Measurements from ENCODE around the gene MAP4. TPM values are rescaled to one million over a fixed set of nuclear protein-coding genes. Genes with fewer than 3 reads are reported as not detected.
"Not testable (repeated sequence)": the region's sequence is repeated elsewhere in the genome, so short reads cannot be mapped to it uniquely, and the experiment has no call there.

The MAP4 gene
- total RNA-seq, 1 donor from 2014 or later: 67.1 TPM

GRCh38 chr3:48014358-48014757 lies 1.9 kb downstream of the MAP4 start:
- DNase-seq (ENCODE audit: low read depth, low spot score): no peak

- no peak for DNase-seq (ENCODE audit: low read depth, low spot score)
These were observed 2.8 kb downstream of the MAP4 start for GRCh38 chr3:48013288-48013980.

GRCh38 chr3:48012659-48013058 lies 3.6 kb downstream of the MAP4 start:
- DNase-seq (ENCODE audit: low read depth, low spot score): no peak

DNA sequence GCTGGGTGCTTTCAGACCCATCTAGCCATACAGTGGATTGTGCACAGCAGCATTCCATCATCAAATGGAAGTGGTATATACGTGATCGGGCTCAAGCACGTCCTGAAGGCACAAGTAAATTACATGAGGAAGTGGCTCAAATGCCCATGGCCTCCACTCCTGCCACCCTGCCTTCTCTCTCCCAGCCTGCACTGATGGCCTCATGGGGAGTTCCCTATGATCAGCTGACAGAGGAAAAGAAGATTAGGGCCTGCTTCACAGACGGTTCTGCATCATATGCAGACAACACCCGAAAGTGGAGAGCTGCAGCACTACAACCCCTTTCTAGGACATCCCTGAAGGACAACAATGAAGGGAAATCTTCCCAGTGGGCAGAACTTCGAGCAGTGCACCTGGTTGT lies 8.2 kb downstream of the MAP4 start:
- not testable (repeated sequence) for DNase-seq (ENCODE audit: low read depth, low spot score)

DNA sequence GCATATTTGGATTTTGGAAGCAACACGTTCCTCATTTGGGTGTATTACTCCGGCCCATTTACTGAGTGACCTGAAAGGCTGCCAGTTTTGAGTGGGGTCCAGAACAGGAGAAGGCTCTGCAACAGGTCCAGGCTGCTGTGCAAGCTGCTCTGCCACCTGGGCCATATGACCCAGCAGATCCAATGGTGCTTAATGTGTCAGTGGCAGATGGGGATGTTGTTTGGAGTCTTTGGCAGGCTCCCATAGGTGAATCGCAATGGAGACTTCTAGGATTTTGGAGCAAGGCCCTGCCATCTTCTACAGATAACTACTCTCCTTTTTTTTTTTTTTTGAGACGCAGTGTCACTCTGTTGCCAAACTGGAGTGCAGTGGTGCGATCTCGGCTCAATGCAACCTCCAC lies 8.9 kb downstream of the MAP4 start:
- not testable (repeated sequence) for DNase-seq (ENCODE audit: low read depth, low spot score)

DNA sequence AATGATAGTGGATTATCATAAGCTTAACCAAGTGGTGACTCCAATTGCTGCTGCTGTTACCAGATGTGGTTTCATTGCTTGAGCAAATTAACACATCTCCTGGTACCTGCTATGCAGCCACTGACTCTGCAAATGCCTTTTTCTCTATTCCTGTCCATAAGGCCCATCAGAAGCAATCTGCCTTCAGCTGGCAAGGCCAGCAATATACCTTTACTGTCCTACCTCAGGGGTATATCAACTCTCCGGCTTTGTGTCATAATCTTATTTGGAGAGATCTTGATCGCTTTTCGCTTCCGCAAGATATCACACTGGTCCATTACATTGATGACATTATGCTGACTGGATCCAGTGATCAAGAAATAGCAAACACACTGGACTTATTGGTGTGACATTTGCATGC lies 9.4 kb downstream of the MAP4 start:
- DNase-seq (ENCODE audit: low read depth, low spot score): not testable (repeated sequence)

- no peak for DNase-seq (ENCODE audit: low read depth, low spot score)
These were observed 11.5 kb downstream of the MAP4 start for GRCh38 chr3:48004694-48005093.

GRCh38 chr3:48002787-48003186 lies 13.4 kb downstream of the MAP4 start:
- no peak for DNase-seq (ENCODE audit: low read depth, low spot score)

GRCh38 chr3:48001991-48002390 lies 14.2 kb downstream of the MAP4 start:
- no peak for DNase-seq (ENCODE audit: low read depth, low spot score)

DNA sequence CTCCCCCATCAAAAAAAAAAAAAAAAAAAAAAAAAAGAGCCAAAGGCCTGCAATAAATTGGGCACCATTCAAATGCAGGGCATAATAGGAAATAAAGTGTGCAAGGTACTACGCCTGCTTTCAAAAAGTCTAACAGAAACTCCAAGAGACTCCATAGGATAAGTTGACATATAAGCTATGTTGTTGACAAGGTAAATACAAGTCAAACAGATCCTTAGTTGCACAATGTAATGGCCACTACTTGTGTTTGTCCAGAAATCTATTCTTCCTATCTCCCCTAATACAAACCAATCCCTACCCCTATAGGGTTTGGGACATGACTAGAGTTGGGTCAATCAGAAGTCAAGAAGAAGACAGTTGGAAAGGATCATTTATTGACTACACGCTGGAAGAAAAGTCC lies 16.0 kb downstream of the MAP4 start:
- DNase-seq (ENCODE audit: low read depth, low spot score): no peak

GRCh38 chr3:47996440-47996839 lies 19.8 kb downstream of the MAP4 start:
- DNase-seq (ENCODE audit: low read depth, low spot score): no peak

DNA sequence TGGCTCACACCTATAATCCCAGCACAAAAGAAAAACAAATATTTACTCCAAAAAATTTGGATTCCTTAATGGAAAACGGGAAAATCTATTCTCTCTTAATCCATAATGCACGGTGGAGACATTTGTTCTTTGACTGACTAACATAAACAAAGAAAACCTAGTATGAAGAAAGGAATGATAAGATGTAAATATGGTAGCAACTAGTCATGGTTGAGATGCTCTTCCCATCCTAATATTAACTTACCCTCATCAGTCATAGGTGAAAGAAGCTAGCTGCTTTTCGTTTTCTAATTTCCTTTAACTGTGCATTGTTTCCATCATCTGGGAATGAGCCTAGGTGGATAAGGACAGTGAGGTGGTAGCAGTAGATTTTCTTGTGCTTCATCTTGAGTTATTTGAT lies 22.0 kb downstream of the MAP4 start:
- no peak for DNase-seq (ENCODE audit: low read depth, low spot score)

- no peak for DNase-seq (ENCODE audit: low read depth, low spot score)
These were observed 24.9 kb downstream of the MAP4 start for GRCh38 chr3:47991341-47991740.

DNA sequence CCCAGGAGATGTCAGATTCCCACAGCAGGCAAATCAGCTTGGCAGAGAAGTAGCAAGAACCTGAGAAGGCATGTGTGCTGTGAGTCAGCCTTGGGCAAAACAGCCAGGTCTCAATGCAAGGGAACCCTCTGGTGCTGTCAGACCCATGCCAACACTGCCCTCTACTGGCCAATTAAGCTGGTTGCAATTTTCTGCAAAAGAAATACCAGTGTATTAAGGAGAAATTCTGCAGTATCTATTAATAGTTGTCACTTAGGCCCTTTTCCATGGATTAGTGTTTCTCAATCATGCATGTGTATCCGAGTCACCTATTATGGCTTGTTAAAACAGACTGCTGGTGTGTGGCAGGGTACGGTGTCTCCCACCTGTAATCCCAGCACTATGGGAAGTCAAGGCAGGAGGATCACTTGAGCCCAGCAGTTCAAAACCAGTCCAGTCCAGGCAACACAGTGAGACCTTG lies 26.2 kb downstream of the MAP4 start:
- peak; percentile 74 for DNase-seq (ENCODE audit: low read depth, low spot score)

GRCh38 chr3:47985381-47985780 lies 30.8 kb downstream of the MAP4 start:
- DNase-seq (ENCODE audit: low read depth, low spot score): no peak

DNA sequence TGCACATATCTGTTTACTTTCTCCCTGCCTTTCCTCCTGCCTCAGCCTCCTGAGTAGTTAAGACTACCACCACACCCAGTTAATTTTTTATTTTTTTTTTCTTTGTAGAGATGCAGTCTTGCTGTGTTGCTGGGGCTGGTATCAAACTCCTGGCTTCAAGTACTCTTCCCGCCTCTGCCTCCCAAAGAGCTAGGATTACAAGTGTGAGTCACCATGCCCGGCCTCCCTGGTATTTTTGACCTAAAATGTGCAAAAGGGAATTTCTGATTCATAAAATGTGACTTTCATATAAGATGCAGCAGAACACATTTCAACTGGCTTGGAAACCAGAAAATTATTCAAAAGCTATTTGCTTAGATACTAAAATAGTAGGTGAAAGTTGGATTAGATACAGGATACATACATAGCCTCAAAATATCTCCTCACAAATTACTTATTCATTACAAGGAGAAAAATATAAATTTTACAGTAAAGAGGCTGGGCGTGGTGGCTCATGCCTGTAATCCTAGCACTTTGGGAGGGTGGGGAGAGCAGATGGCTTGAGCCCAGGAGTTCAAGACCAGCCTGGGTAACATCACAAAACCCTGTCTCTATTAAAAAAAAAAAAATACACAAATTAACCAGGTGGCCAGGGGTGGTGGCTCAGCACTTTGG lies 32.0 kb downstream of the MAP4 start:
- no peak for DNase-seq (ENCODE audit: low read depth, low spot score)

DNA sequence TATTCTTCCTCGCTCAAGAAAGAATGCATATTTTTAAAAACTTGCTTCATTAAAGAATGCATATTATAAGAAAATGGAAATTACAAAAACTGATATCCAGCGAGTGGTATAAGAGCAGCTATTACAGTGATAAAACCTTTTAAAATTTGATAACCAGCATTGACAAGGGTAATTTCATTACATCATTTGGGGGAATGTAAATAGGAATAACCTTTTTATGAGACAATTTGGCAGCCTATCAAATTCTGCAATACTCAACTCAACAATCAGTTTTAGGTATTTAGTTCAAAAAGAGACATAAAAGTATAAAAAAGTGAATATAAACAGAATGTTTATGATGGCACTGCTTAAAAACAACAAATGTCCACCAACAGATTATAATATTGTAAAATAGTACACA lies 35.4 kb downstream of the MAP4 start:
- no peak for DNase-seq (ENCODE audit: low read depth, low spot score)

- DNase-seq (ENCODE audit: low read depth, low spot score): no peak
These were observed 37.1 kb downstream of the MAP4 start for GRCh38 chr3:47979070-47979469.

DNA sequence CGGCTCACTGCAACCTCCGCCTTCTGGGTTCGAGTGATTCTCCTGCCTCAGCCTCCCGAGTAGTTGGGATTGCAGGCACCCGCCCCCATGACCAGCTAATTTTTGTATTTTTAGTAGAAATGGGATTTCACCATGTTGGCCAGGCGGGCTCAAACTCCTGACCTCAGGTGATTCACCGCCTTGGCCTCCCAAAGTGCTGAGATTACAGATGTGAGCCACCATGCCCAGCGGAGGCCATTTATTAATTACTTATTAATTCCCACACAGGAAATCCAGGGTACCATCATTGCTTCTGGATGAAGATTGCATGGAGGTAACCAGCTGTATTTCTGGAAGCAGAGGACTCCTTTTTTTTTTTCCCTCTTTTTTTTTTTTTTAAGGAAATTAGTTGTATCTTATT lies 37.8 kb downstream of the MAP4 start:
- no peak for DNase-seq (ENCODE audit: low read depth, low spot score)

DNA sequence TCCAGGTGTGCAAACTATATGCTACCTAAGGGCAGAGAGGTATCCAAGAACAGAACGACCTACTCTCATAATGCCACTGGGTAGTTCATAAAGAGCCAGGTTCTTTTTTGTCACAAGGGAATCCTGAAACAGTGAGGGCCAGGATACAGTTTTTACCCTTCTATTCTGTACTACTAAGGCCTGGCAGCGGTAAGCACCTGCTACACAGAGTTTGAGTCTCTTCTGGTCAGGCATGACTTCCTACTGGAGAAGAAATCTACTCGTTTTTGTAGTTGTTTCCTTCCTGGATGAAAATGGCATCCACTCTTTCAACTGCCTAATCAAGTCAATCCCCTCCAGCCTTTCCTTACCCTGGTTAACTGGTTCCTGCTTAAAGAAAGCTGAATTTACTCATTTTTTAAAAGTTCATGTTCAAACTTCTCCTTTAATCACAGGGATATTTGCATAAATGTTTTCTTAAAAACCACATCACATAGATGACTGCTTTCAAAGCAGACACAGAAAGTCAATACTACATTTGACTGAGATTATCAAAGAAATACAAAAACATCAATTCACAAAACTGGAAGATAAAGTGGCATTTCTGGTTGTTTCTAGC lies 40.0 kb downstream of the MAP4 start:
- DNase-seq (ENCODE audit: low read depth, low spot score): no peak

DNA sequence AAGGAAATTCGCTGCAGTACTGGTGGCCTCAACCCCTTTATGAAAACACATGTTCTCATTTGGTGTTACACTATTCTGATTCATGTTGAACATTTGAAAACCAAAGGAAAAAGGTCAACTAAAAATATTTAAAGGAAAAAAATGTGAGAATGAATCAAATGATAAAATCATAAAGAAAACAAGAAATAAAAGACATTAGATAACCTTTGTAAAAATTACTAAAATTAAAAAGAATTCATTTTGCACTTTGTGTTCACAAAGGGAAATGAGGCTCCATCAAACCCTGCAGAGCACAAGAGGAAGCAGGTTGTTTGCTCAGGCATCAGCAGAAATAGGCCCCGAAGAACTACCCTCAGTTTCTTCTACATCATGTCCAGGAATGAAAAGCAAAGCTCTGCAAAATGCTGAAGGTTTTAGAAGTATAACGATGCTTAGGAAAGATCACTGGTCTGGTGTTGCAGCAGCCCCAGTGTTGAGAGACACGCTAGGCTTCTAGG lies 41.2 kb downstream of the MAP4 start:
- no peak for DNase-seq (ENCODE audit: low read depth, low spot score)

DNA sequence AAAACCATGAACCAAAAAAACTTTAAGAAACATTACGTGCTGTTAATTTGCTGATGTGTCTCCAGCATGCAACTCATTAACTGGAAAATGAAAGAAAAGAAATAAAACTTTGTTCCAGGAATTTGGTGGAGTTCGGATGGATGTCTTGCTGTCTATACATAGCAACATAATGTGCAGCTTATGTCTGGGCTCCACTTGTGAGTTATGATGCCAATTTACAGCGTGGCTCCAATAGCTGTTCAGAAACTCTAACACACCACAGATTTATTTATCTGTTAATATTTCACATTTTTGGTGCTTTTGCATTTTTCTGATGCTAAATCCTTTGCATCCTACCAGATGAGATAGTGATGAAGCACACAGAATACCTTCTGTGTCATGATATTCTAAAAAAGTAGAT lies 45.1 kb downstream of the MAP4 start:
- DNase-seq (ENCODE audit: low read depth, low spot score): no peak

DNA sequence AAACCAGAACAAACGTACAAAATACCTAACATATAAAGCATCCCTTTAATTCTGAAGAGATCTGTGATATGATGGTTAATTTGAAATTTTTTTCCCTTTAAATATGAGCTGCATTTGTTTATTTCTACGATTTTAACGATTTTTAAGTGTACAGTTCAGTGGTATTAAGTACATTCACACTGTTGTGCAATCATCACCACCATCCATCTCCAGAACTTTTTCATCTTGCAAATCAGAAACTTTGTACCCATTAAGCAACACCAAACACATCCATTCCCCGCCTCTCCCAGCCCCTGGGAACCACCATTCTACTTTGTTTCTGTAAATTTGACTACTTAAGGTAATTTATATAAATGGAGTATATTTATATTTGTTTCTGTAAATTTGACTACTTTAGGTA lies 51.5 kb downstream of the MAP4 start:
- DNase-seq (ENCODE audit: low read depth, low spot score): no peak

Measured in pulmonary artery endothelial cell (primary cell).